Rectal smooth muscle tissue (tissue), 1 donor: ENCODE measurements around the gene SLC6A18.

ENCODE experiments used
- H3K27ac ChIP-seq: one replicate; pipeline ENCODE4 v1.7.0; 2013; ENCODE audit warnings: low read depth, low read length, inconsistent platforms
- H3K27me3 ChIP-seq: one replicate; pipeline ENCODE4 v1.7.0; 2013; ENCODE audit warnings: low read length; ENCODE audit not compliant: control insufficient read depth, insufficient read depth
- H3K36me3 ChIP-seq: one replicate; pipeline ENCODE4 v1.7.0; 2013; ENCODE audit warnings: low read length; ENCODE audit not compliant: control insufficient read depth, insufficient read depth
- H3K4me1 ChIP-seq: one replicate; pipeline ENCODE4 v1.7.0; 2013; ENCODE audit warnings: low read length; ENCODE audit not compliant: control insufficient read depth, insufficient read depth
- H3K4me3 ChIP-seq: one replicate; pipeline ENCODE4 v1.7.0; 2013; ENCODE audit warnings: low read length
- H3K9ac ChIP-seq: one replicate; pipeline ENCODE4 v1.7.0; 2013; ENCODE audit warnings: low read length

Gene SLC6A18

DNA sequence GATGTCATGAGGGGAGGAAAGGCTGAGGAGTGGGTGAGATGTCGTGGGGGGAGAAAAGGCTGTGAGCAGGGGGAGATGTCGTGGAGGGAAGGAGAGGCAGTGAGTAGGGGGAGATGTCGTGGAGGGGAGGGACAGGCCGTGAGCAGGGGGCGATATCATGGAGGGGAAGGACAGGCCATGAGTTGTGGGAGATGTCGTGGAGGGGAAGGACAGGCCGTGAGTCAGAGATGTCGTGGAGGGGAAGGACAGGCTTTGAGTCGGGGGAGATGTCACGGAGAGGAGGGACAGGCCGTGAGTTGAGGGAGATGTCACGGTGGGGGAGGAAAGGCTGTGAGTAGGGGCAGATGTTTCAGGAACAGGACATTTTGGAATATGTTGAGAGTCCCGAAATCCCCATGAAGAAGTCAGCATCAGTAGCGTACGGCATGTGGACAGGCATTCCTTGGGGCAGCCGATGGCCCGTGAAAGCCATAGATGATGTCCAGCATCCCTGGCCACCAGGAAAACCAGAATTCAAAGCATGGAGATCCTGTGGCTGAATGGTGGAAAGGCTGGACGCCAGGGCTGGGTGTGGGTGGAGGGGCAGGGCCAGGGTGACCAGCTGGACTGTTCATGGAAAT, 32.1 kb upstream of the SLC6A18 start:
- no peaks in the 10 kb centered on the region for H3K4me1 ChIP-seq
- H3K27ac ChIP-seq = no peak overlapping the region
- peaks cover 8% of the 10 kb centered on the region for H3K27me3 ChIP-seq
- H3K4me3 ChIP-seq = no peak overlapping the region
- no peak overlapping the region for H3K9ac ChIP-seq
- H3K36me3 ChIP-seq = no peaks in the 10 kb centered on the region

- Histone ChIP-seq H3K4me1 (no peaks in the 10 kb centered on the region), H3K36me3 (no peaks in the 10 kb centered on the region), H3K4me3 (no peak overlapping the region), H3K9ac (no peak overlapping the region), H3K27me3 (peaks cover 10% of the 10 kb centered on the region), H3K27ac (no peak overlapping the region)
Observed at GRCh38 chr5:1193591-1193985, 31.6 kb upstream of the SLC6A18 start.

DNA sequence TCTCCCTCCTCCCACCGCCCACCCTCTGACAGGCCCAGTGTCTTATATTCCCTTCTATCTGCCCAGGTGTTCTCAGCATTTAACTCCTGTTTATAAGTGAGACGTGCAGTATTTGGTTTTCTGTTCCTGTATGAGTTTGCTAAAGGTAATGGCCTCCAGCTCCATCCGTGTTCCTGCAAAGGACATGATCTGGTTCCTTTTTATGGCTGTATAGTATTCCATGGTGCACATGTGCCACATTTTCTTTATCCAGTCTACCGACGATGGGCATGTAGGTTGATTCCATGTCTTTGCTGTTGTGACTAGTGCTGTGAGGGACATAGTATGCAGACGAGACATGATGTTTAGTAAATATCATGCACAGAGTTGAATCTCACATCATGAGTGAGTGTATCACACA, 30.8 kb upstream of the SLC6A18 start:
- H3K27me3 ChIP-seq = peaks cover 10% of the 10 kb centered on the region
- no peak overlapping the region for H3K4me3 ChIP-seq
- H3K4me1 ChIP-seq = no peaks in the 10 kb centered on the region
- no peak overlapping the region for H3K9ac ChIP-seq
- H3K36me3 ChIP-seq = no peaks in the 10 kb centered on the region
- H3K27ac ChIP-seq = no peak overlapping the region

DNA sequence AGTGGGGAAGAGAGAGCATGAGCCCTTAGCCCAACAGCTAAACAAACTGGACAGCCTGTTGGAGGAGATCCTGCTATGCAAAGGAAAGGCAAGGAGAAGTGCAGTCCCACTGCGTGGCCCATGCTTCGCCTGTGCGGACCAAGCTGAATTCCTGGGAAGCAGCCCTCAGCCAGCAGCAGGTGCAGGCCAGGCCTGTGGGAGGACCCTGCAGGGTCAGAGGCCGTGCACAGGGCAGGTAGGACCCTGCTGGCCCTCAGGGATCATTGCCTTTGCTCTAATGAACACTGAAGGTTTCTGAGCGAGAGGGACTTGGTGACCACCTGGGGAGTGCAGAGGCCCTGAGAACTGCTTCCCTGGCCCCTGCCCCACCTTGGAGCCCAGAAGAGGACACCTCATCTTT, 29.7 kb upstream of the SLC6A18 start:
- Histone ChIP-seq H3K36me3 (no peaks in the 10 kb centered on the region), H3K4me1 (no peaks in the 10 kb centered on the region), H3K27me3 (peaks cover 9% of the 10 kb centered on the region), H3K27ac (no peak overlapping the region), H3K9ac (no peak overlapping the region), H3K4me3 (no peak overlapping the region)

- H3K4me1 ChIP-seq = no peaks in the 10 kb centered on the region
- H3K9ac ChIP-seq = no peak overlapping the region
- H3K27ac ChIP-seq = no peak overlapping the region
- peaks cover 14% of the 10 kb centered on the region for H3K27me3 ChIP-seq
- H3K36me3 ChIP-seq = no peaks in the 10 kb centered on the region
- H3K4me3 ChIP-seq = no peak overlapping the region
Observed at GRCh38 chr5:1195916-1196315, 29.3 kb upstream of the SLC6A18 start.

GRCh38 chr5:1196562-1196961, 28.6 kb upstream of the SLC6A18 start:
- Histone ChIP-seq H3K4me3 (no peak overlapping the region), H3K9ac (no peak overlapping the region), H3K27ac (no peak overlapping the region), H3K36me3 (no peaks in the 10 kb centered on the region), H3K4me1 (no peaks in the 10 kb centered on the region), H3K27me3 (peaks cover 14% of the 10 kb centered on the region)

- no peak overlapping the region for H3K27ac ChIP-seq
- H3K27me3 ChIP-seq = peaks cover 14% of the 10 kb centered on the region
Observed at GRCh38 chr5:1197876-1198666, 27.1 kb upstream of the SLC6A18 start.

GRCh38 chr5:1199340-1199648, 25.9 kb upstream of the SLC6A18 start:
- H3K4me3 ChIP-seq = no peak overlapping the region
- H3K4me1 ChIP-seq = no peaks in the 10 kb centered on the region
- no peaks in the 10 kb centered on the region for H3K36me3 ChIP-seq
- H3K27ac ChIP-seq = no peak overlapping the region
- H3K27me3 ChIP-seq = peaks cover 14% of the 10 kb centered on the region
- no peak overlapping the region for H3K9ac ChIP-seq

More at GRCh38 chr5:1197876-1198666, 27.1 kb upstream of the SLC6A18 start:
- H3K4me3 ChIP-seq = no peak overlapping the region
- no peaks in the 10 kb centered on the region for H3K36me3 ChIP-seq
- H3K9ac ChIP-seq = no peak overlapping the region
- H3K4me1 ChIP-seq = no peaks in the 10 kb centered on the region

GRCh38 chr5:1199649-1200494, 25.3 kb upstream of the SLC6A18 start:
- H3K27me3 ChIP-seq = peaks cover 14% of the 10 kb centered on the region
- H3K36me3 ChIP-seq = no peaks in the 10 kb centered on the region
- no peak overlapping the region for H3K4me3 ChIP-seq
- H3K9ac ChIP-seq = no peak overlapping the region
- no peak overlapping the region for H3K27ac ChIP-seq
- H3K4me1 ChIP-seq = no peaks in the 10 kb centered on the region

DNA sequence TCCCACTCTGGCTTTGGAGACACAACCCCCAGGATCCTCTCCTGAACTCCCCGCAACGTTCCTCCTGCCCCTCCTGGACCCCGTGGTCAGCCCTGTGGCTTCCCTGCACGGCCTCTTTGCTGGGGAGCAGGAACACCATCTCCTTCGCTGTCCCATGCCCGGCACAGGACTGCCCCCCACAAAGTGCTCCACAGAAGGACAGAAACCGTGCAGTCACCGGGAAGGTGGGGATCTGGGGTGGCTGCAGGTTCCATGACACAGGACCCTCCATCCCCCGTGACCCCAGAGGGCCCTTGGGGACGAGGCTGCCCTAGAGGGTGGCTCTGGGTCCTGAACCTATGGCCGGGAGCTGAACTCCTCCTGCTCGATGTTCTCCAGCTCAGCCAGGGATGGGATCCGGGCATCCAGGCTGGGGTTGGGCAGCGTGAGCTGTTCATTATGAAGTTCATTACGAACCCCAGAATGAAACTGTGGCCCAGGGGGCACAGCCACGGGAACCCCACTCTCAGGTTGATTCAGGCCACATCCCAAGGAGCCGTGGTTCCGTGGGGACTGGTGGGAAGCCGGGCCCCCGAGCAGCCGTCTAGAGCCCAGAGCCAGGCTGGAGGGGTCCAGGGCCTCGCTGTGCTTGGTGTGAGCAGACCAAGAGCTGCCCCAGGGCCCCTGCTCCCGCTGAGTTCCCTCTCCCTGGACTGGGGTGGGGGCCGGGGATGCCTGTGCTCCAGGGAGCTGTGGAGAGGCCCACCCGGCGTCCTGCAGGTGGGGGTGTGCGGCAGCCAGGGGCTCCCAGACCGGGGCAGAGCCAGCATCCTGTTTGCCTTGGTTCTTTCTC, 24.5 kb upstream of the SLC6A18 start:
- H3K27ac ChIP-seq = no peak overlapping the region
- H3K27me3 ChIP-seq = peaks cover 14% of the 10 kb centered on the region
- H3K36me3 ChIP-seq = no peaks in the 10 kb centered on the region
- H3K4me1 ChIP-seq = no peaks in the 10 kb centered on the region
- H3K4me3 ChIP-seq = no peak overlapping the region
- H3K9ac ChIP-seq = no peak overlapping the region

DNA sequence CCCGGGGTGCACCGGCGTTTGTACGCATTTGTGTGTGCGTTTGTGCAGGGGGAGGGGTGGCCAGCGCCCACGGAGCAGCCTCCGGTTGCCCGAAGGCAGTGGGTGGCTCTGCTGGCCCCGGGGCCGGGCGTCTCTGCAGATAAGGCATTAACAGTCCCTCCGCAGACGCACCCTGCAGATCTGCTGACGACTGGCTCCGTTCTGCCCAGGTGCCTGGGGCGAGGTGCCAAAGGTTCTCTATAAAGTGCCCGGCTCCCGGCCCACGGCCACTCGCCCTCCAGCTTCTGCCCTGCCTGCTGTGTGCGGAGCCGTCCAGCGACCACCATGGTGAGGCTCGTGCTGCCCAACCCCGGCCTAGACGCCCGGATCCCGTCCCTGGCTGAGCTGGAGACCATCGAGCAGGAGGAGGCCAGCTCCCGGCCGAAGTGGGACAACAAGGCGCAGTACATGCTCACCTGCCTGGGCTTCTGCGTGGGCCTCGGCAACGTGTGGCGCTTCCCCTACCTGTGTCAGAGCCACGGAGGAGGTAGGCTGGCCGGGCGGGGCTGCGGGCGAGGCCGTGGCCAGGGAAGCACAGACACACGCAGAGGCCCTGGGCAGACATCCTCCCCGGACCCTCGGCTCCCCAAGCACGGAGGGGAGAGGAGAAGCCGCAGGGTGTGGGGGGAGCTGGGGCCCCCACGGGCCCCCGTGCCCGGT, 23.7 kb upstream of the SLC6A18 start, which contains the start of gene SLC6A19:
SLC6A19 (plus strand) TSS at position 269 of the 699 bp plus-strand sequence; CDS start at position 325, 56 bp downstream.
- Histone ChIP-seq H3K4me1 (no peaks in the 10 kb centered on the region), H3K27ac (no peak within 1 kb of the TSS), H3K4me3 (no peak within 1 kb of the TSS), H3K27me3 (peaks cover 14% of the 10 kb centered on the region), H3K9ac (no peak within 1 kb of the TSS), H3K36me3 (no peaks in the 10 kb centered on the region)
